NCI-H2196 treated with DMSO at 0.1 percent for 48 hours (cell line): ENCODE data around the gene TMEM259.

Experiments
- DNase-seq: peaks from one replicate; lab custom pipeline; 2025; ENCODE audit not compliant: unreplicated experiment; lab: John Stamatoyannopoulos, UW

TMEM259 gene

GRCh38 chr19:990119-990571 is 30.8 kb downstream of the TMEM259 start:
- DNase-seq = no peak

- DNase-seq = no peak
Measured at GRCh38 chr19:989381-990081, 31.4 kb downstream of the TMEM259 start.

GRCh38 chr19:988510-988909 is 32.4 kb downstream of the TMEM259 start:
- no peak for DNase-seq

GRCh38 chr19:988081-988480 is 32.8 kb downstream of the TMEM259 start:
- DNase-seq = no peak

- DNase-seq = no peak
Measured at GRCh38 chr19:986083-986482, 34.8 kb downstream of the TMEM259 start.

- peak; percentile 72 for DNase-seq
Measured at GRCh38 chr19:984165-984967, 36.6 kb downstream of the TMEM259 start, which contains the start of gene WDR18. Gene WDR18 (plus strand): TSS chr19:984345. CDS start chr19:984354, 9 bp downstream.

- DNase-seq = no peak
Measured at GRCh38 chr19:982567-983170, 38.3 kb downstream of the TMEM259 start.

- DNase-seq = no peak
Measured at GRCh38 chr19:980133-980998, 40.6 kb downstream of the TMEM259 start.

- DNase-seq = no peak
Measured at GRCh38 chr19:979318-979741, 41.6 kb downstream of the TMEM259 start.

GRCh38 chr19:977058-977464 is 43.9 kb downstream of the TMEM259 start:
- no peak for DNase-seq

- DNase-seq = no peak
Measured at GRCh38 chr19:976476-976875, 44.4 kb downstream of the TMEM259 start.

GRCh38 chr19:974564-975257 is 46.2 kb downstream of the TMEM259 start:
- no peak for DNase-seq

- no peak for DNase-seq
Measured at GRCh38 chr19:973726-974563, 47.0 kb downstream of the TMEM259 start.

GRCh38 chr19:972281-972680 is 48.6 kb downstream of the TMEM259 start:
- DNase-seq = no peak

GRCh38 chr19:971795-972194 is 49.1 kb downstream of the TMEM259 start:
- no peak for DNase-seq

GRCh38 chr19:970695-971094 is 50.2 kb downstream of the TMEM259 start:
- DNase-seq = no peak

- DNase-seq = no peak
Measured at GRCh38 chr19:966485-967088, 54.3 kb downstream of the TMEM259 start.

GRCh38 chr19:964761-965694 is 55.9 kb downstream of the TMEM259 start:
- no peak for DNase-seq
